ENCODE results near the gene MAEA. TPM values are rescaled to one million over a fixed set of nuclear protein-coding genes. Genes with fewer than 3 reads are reported as not detected.

The MAEA gene
- total and polyA plus RNA-seq, 2 experiments from 2014 or later = 66.6 to 73.2 TPM

GRCh38 chr4:1362046-1362445 lies 72.4 kb downstream of the MAEA start:
- Histone ChIP-seq H3K4me1 (ENCODE audit: insufficient read depth) (no peaks in the 10 kb centered on the region), H3K36me3 (replicated peaks; ENCODE audit: insufficient read depth, low read depth) (no peaks in the 10 kb centered on the region), H4K20me1 (ENCODE audit: insufficient read depth, poor library complexity, severe bottlenecking) (no peaks in the 10 kb centered on the region), H2AFZ (no peak overlapping the region), H3K79me2 (no peaks in the 10 kb centered on the region), H3K4me2 (no peak overlapping the region), H3K27me3 (no peaks in the 10 kb centered on the region), H3K27ac (no peak overlapping the region), H3K9me3 (ENCODE audit: low read depth) (no peaks in the 10 kb centered on the region), H3K4me3 (no peak overlapping the region), H3K9me2 (replicated peaks; ENCODE audit: insufficient read depth) (no peaks in the 10 kb centered on the region)
- TF ChIP-seq, protein P1, sequence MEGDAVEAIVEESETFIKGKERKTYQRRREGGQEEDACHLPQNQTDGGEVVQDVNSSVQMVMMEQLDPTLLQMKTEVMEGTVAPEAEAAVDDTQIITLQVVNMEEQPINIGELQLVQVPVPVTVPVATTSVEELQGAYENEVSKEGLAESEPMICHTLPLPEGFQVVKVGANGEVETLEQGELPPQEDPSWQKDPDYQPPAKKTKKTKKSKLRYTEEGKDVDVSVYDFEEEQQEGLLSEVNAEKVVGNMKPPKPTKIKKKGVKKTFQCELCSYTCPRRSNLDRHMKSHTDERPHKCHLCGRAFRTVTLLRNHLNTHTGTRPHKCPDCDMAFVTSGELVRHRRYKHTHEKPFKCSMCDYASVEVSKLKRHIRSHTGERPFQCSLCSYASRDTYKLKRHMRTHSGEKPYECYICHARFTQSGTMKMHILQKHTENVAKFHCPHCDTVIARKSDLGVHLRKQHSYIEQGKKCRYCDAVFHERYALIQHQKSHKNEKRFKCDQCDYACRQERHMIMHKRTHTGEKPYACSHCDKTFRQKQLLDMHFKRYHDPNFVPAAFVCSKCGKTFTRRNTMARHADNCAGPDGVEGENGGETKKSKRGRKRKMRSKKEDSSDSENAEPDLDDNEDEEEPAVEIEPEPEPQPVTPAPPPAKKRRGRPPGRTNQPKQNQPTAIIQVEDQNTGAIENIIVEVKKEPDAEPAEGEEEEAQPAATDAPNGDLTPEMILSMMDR (IDR thresholded peaks at IDR 0.05; ENCODE audit: poor library complexity) = no peak
- TF ChIP-seq EZH2phosphoT487 (IDR thresholded peaks at IDR 0.05; ENCODE audit: low read depth, severe bottlenecking, unreplicated experiment) (no peak), EZH2 (IDR thresholded peaks at IDR 0.05; ENCODE audit: borderline replicate concordance) (no peak)
- no peak for DNase-seq (ENCODE audit: low spot score)
- 90% methylated on average over 10 of the region's 10 CpGs for WGBS (ENCODE audit: low lambda C conversion rate, missing lambda C conversion rate)

- no peaks in the 10 kb centered on the region for H4K20me1 ChIP-seq (ENCODE audit: insufficient read depth, poor library complexity, severe bottlenecking)
- no peak for DNase-seq (ENCODE audit: low spot score)
- WGBS (ENCODE audit: low lambda C conversion rate, missing lambda C conversion rate) = 95% methylated on average over 17 of the region's 17 CpGs
- H3K9me3 ChIP-seq (ENCODE audit: low read depth) = no peaks in the 10 kb centered on the region
- TF ChIP-seq EZH2 (IDR thresholded peaks at IDR 0.05; ENCODE audit: borderline replicate concordance) = no peak
- no peak for TF ChIP-seq EZH2phosphoT487 (IDR thresholded peaks at IDR 0.05; ENCODE audit: low read depth, severe bottlenecking, unreplicated experiment)
- TF ChIP-seq, protein P1 (IDR thresholded peaks at IDR 0.05; ENCODE audit: poor library complexity) = no peak
- H3K4me1 ChIP-seq (ENCODE audit: insufficient read depth) = no peaks in the 10 kb centered on the region
- H2AFZ ChIP-seq = no peak overlapping the region
- no peak overlapping the region for H3K4me2 ChIP-seq
- H3K4me3 ChIP-seq = no peak overlapping the region
- H3K27ac ChIP-seq = no peak overlapping the region
- H3K79me2 ChIP-seq = no peaks in the 10 kb centered on the region
- H3K27me3 ChIP-seq = no peaks in the 10 kb centered on the region
- no peaks in the 10 kb centered on the region for H3K36me3 ChIP-seq (replicated peaks; ENCODE audit: insufficient read depth, low read depth)
- H3K9me2 ChIP-seq (replicated peaks; ENCODE audit: insufficient read depth) = no peaks in the 10 kb centered on the region
These were observed 72.8 kb downstream of the MAEA start for GRCh38 chr4:1362521-1362920.

DNA sequence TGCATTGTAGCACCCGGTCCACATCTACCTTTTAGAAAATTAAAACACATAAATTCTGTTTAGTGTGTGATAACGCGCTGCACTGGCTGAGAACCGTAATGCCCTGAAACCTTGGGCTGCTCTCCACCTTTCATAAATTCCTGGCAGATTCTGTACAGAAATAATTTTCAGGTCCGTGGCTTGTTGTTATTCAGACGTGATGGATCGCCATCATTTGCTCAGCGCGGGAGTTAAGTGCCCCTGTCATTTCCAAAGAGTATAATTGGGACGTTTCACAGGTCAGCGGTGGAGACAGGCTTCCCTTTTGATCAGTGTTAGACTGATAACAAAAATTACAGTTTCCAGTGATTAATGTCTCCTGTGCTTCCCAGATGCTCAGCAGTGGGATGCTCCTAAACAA lies 73.8 kb downstream of the MAEA start:
- Histone ChIP-seq H2AFZ (no peak overlapping the region), H3K27ac (no peak overlapping the region), H3K9me3 (ENCODE audit: low read depth) (no peaks in the 10 kb centered on the region), H3K4me2 (no peak overlapping the region), H4K20me1 (ENCODE audit: insufficient read depth, poor library complexity, severe bottlenecking) (no peaks in the 10 kb centered on the region), H3K79me2 (no peaks in the 10 kb centered on the region), H3K36me3 (replicated peaks; ENCODE audit: insufficient read depth, low read depth) (no peaks in the 10 kb centered on the region), H3K27me3 (no peaks in the 10 kb centered on the region), H3K9me2 (replicated peaks; ENCODE audit: insufficient read depth) (no peaks in the 10 kb centered on the region), H3K4me3 (no peak overlapping the region), H3K4me1 (ENCODE audit: insufficient read depth) (no peaks in the 10 kb centered on the region)
- TF ChIP-seq, protein P1 (IDR thresholded peaks at IDR 0.05; ENCODE audit: poor library complexity) = no peak
- TF ChIP-seq EZH2phosphoT487 (IDR thresholded peaks at IDR 0.05; ENCODE audit: low read depth, severe bottlenecking, unreplicated experiment) (no peak), EZH2 (IDR thresholded peaks at IDR 0.05; ENCODE audit: borderline replicate concordance) (no peak)
- 88% methylated on average over 11 of the region's 11 CpGs for WGBS (ENCODE audit: low lambda C conversion rate, missing lambda C conversion rate)
- no peak for DNase-seq (ENCODE audit: low spot score)

DNA sequence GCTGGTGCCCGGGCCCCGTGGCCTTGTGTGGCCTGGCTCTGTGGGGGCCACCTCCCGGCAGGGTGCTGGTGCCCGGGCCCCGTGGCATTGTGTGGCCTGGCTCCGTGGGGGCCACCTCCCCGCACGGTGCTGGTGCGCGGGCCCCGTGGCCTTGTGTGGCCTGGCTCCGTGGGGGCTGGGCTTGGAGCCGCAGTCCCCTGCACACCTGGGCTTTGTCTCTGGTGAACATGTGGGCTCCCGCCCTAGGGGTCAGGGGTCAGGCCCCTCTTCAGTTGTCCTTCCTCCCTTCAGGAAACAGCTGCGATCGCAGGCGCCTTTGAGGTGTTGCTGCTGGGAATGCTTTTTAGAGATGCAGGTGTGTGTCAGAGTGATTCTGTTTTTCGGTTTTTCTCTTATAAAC lies 74.5 kb downstream of the MAEA start:
- no peak overlapping the region for H2AFZ ChIP-seq
- H3K9me2 ChIP-seq (replicated peaks; ENCODE audit: insufficient read depth) = no peaks in the 10 kb centered on the region
- no peaks in the 10 kb centered on the region for H3K36me3 ChIP-seq (replicated peaks; ENCODE audit: insufficient read depth, low read depth)
- no peak overlapping the region for H3K4me2 ChIP-seq
- DNase-seq (ENCODE audit: low spot score) = no peak
- H3K4me3 ChIP-seq = no peak overlapping the region
- TF ChIP-seq EZH2phosphoT487 (IDR thresholded peaks at IDR 0.05; ENCODE audit: low read depth, severe bottlenecking, unreplicated experiment) = no peak
- no peaks in the 10 kb centered on the region for H3K79me2 ChIP-seq
- WGBS (ENCODE audit: low lambda C conversion rate, missing lambda C conversion rate) = 94% methylated on average over 12 of the region's 18 CpGs
- H3K4me1 ChIP-seq (ENCODE audit: insufficient read depth) = no peaks in the 10 kb centered on the region
- H4K20me1 ChIP-seq (ENCODE audit: insufficient read depth, poor library complexity, severe bottlenecking) = no peaks in the 10 kb centered on the region
- H3K27ac ChIP-seq = no peak overlapping the region
- no peaks in the 10 kb centered on the region for H3K27me3 ChIP-seq
- H3K9me3 ChIP-seq (ENCODE audit: low read depth) = no peaks in the 10 kb centered on the region
